ENCODE results near the gene TEKTIP1.

DNA sequence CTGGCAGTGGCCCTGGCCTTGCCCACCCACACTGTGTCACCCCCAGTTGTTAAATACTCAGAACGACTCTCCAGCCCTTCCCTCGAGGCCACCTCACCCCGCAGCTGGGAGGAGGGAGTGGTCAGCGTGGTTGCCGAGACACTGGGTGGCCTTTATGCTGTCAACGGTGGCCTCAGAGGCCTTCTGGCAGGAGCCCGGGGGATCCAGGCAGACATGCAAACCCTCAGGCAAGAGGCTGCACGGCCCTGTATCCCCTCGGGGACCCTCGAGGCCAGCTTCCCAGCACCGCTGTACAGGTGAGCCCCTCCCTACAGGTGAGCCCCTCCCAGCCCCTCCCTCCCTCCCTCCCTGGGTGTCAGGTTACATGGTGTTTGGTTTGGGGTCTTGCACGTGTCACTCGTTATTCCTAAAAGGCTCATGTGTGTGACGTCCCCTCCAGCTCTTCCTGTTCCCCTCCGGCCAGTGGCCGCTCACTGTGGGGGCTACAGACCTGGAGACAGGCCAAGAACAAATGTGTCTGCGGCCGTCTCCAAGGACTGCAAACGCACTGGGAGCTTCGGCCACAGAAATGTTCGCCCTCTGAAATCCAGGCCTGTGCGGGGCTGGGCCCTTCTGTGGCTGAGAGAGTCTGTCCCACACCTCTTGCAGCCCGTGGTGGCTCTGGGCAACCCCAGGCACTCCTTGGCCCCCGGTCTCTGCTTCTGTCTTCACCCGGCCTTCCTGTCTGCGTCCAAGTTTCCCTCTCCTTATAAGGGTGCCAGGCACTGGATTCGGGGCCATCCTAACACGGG, at the start of gene TEKTIP1:
- TF ChIP-seq, protein P1, sequence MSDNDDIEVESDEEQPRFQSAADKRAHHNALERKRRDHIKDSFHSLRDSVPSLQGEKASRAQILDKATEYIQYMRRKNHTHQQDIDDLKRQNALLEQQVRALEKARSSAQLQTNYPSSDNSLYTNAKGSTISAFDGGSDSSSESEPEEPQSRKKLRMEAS (IDR thresholded peaks at IDR 0.05): no peak
- TF ChIP-seq TEAD4 (IDR thresholded peaks at IDR 0.05) (no peak), CEBPB (IDR thresholded peaks at IDR 0.05) (no peak), EP300 (IDR thresholded peaks at IDR 0.05; ENCODE audit: borderline replicate concordance) (no peak), TAF1 (IDR thresholded peaks at IDR 0.05; ENCODE audit: low read depth) (no peak)
- TF ChIP-seq, protein P2, sequence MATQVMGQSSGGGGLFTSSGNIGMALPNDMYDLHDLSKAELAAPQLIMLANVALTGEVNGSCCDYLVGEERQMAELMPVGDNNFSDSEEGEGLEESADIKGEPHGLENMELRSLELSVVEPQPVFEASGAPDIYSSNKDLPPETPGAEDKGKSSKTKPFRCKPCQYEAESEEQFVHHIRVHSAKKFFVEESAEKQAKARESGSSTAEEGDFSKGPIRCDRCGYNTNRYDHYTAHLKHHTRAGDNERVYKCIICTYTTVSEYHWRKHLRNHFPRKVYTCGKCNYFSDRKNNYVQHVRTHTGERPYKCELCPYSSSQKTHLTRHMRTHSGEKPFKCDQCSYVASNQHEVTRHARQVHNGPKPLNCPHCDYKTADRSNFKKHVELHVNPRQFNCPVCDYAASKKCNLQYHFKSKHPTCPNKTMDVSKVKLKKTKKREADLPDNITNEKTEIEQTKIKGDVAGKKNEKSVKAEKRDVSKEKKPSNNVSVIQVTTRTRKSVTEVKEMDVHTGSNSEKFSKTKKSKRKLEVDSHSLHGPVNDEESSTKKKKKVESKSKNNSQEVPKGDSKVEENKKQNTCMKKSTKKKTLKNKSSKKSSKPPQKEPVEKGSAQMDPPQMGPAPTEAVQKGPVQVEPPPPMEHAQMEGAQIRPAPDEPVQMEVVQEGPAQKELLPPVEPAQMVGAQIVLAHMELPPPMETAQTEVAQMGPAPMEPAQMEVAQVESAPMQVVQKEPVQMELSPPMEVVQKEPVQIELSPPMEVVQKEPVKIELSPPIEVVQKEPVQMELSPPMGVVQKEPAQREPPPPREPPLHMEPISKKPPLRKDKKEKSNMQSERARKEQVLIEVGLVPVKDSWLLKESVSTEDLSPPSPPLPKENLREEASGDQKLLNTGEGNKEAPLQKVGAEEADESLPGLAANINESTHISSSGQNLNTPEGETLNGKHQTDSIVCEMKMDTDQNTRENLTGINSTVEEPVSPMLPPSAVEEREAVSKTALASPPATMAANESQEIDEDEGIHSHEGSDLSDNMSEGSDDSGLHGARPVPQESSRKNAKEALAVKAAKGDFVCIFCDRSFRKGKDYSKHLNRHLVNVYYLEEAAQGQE (IDR thresholded peaks at IDR 0.05; ENCODE audit: low read depth): no peak

Measured in Ishikawa (cell line).